Sigmoid colon (tissue), 4 donors: Measurements from ENCODE around the gene RRP1B.

ENCODE experiments used
- CTCF ChIP-seq, 4 experiments: fragments of 450-650 bp in 3 of 4; fragments of 200-600 bp in 1 of 4; IDR thresholded peaks; one replicate each; pipeline ENCODE4 v1.5.1; 2016 to 2019; ENCODE audit warnings: antibody characterized with exemption in 4 of 4, mild to moderate bottlenecking in 3 of 4, moderate library complexity in 2 of 4
- EP300 ChIP-seq, 4 donors: sonication (generic); formaldehyde crosslinking; IDR thresholded peaks; one replicate each; pipeline ENCODE4 v1.6.1; 2017; ENCODE audit warnings: antibody characterized with exemption in 4 of 4
- POLR2A ChIP-seq, 2 donors: fragments of 450-650 bp; IDR thresholded peaks; one replicate each; pipeline ENCODE4 v1.6.1; 2016; ENCODE audit warnings: antibody characterized with exemption in 2 of 2, mild to moderate bottlenecking in 2 of 2, moderate library complexity in 2 of 2
- POLR2AphosphoS5 ChIP-seq, 4 donors: sonication (generic); formaldehyde crosslinking; IDR thresholded peaks; one replicate each; pipeline ENCODE4 v1.6.1; 2017; ENCODE audit warnings: antibody characterized with exemption in 4 of 4

- TF ChIP-seq CTCF (IDR thresholded peaks at IDR 0.05) = peak in 2 of 4 experiments; percentile 24 to 29
- TF ChIP-seq POLR2AphosphoS5 (IDR thresholded peaks at IDR 0.05) = no peak
- TF ChIP-seq POLR2A (IDR thresholded peaks at IDR 0.05) = no peak
- no peak for TF ChIP-seq EP300 (IDR thresholded peaks at IDR 0.05)
Measured at GRCh38 chr21:43645136-43645891, 14.0 kb upstream of the RRP1B start.
